Medulla oblongata (tissue), 1 donor: Measurements from ENCODE around the gene DDX19B.
"Not testable (repeated sequence)": the region's sequence is repeated elsewhere in the genome, so short reads cannot be mapped to it uniquely, and the experiment has no call there.

Experiments used
- DNase-seq: peaks from one replicate; pipeline ENCODE4 v3.0.0-alpha.2; 2015; ENCODE audit errors: extremely low spot score

The DDX19B gene

GRCh38 chr16:70287304-70287971, 11.5 kb upstream of the DDX19B start:
- DNase-seq = not testable (repeated sequence)

GRCh38 chr16:70289229-70290094, 9.5 kb upstream of the DDX19B start, which contains the start of gene AARS1:
Gene AARS1 (minus strand): TSS chr16:70289506. CDS start chr16:70282763, 6,743 bp downstream.
- peak; percentile 99 for DNase-seq

GRCh38 chr16:70290949-70291519, 8.0 kb upstream of the DDX19B start:
- no peak for DNase-seq

- DNase-seq = not testable (repeated sequence)
Measured at GRCh38 chr16:70292148-70292547, 6.8 kb upstream of the DDX19B start.

DNA sequence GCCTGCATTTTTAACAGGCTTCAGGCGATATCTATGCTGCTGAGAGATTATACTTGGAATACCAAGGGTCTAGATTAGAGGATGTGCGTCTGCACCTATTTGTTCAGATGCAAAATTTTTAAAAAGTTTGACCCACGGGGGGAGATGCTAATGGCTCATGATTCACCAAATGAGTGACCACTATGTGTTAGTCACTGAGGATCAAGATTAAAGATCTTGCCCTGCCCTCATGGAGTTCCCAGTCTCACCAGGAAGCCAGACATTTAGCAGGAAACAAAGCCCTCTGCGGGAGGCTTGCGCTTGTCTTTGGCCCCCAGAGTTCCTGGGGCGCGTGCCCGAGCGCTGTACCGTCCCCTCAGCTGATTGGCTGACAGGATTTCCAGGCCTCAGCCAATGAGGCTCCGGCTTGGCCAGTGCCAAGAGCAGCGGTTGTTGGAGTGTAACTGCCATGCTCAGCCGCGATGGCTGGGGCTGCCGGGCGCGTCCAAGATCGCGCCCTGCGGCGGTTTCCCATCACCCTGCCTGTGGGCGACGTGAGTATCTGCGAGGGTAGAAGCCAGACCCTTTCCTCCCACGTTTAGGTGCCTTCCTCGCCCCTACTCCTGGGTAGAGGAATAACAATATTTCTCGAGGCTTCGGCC, 4.5 kb upstream of the DDX19B start:
- DNase-seq = no peak

DNA sequence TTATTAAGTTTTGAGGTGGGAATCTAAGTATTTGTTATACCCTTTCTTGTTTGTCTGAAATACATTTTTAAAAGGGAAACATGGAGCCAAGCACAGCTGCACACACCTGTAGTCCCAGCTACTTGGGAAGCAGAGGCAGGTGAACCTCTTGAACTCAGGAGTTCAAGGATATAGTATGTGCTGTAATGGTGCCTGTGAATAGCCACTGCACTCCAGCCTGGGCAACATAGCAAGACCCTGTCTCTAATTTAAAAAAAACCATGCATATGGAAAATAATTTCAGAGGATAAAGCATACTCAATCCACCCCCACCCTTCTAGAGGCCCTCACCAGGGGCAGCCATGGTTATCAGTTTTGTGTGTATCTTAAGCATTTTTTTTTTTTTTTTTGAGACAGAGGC, 3.4 kb upstream of the DDX19B start:
- DNase-seq = no peak

- DNase-seq = no peak
Measured at GRCh38 chr16:70301121-70301520, 2.1 kb downstream of the DDX19B start.

GRCh38 chr16:70302745-70303144, 3.8 kb downstream of the DDX19B start:
- no peak for DNase-seq

DNA sequence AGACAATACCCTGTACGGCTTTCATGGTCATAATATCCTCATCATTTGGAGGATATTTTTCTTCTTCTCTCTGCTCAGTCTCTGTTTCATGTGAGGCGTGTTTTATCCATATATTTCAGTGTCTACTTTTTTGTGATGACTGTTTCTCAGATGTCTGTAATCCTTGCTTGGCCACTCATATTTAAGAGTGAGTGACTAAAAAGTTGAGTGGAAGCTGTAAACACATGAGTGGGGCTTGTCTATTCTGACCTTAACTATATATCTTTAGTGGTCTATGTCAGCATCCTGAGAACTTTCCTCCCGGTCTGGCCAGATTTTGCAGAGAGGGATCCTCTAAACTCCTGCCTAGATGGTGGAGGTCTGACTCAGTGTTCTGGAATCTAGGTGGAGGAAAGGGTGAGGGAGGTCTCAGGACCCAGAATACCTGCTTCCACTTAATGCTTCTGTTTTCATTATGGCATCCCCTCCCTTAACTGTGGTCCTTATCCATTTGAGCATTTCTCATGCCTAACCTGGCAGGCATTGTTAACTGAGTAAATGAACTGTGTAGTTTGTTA, 6.0 kb downstream of the DDX19B start:
- no peak for DNase-seq

DNA sequence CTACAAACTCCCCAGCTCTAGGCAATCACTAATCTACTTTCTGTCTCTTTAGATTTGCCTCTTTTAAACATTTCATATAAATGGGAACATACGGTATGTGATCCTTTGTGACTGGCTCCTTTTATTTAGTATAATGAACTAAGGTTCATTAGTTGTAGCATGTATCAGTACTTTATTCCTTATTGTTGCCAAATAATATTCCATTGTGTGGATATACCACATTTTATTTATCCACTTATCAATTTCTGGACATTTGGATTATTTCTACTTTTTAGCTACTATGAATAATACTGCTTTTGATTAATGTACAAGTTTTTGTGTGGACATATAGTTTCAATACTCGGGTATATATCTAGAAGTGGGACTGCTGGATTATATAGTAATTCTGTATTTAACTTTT, 7.9 kb downstream of the DDX19B start:
- no peak for DNase-seq

DNA sequence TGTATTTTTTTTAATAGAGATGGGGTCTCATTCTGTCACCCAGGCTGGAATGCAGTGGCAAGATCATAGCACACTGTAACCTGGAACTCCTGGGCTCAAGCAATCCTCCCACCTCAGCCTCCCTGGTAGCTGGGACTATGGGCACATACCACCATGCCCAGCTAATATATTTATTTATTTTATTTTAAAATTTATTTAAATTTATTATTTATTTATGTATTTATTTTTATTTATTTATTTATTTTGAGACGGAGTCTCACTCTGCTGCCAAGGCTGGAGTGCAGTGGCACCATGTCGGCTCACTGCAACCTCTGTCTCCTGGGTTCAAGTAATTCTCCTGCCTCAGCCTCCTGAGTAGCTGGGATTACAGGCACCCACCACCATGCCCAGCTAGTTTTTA, 8.7 kb downstream of the DDX19B start:
- DNase-seq = not testable (repeated sequence)

DNA sequence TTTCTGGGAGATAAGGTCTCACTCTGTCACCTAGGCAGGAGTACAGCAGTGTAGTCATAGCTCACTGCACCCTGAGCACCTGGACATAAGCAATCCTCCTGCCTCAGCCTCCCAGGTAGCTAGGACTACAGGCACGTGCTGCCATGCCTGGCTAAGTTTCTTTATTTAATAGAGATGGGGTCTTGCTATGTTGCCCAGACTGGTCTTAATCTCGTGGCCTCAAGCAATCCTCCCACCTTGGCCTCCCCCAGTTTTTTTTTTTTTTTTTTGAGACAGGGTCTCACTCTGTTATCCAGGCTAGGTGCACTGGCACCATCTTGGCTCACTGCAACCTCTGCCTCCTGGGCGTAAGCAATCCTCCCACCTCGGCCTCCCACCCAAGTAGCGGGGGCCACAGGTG, 21.1 kb downstream of the DDX19B start:
- DNase-seq = no peak

DNA sequence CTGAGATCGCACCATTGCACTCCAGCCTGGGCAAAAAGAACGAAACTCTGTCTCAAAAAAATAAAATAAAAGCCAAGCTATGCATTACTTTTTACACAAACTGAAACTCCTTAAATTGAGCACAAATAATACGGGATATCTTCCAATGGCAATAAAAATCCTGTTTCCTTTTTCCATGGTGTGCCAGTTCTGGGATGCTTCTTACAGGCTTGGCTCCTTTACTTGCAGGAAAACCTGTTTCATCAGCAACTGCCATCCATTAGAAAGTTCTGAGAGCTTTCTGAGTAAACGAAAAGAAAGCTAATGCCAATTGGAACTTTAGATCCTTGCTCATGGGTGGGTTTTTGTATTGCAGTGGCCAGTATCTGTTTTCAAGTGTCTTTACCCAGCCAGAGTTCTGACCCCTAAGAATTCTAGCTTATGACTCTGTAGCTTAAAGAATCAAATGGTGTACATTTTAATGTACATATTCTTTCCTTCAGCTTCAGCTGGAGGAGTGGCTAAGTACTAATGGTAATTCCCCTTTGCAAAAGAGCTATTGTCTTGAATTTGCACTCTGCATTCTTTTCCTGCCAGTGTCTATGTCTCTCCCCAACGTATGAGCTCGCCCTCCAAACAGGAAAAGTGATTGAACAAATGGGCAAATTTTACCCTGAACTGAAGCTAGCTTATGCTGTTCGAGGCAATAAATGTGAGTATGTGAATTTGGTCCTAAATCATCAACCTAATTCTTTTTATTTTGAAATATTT, 26.2 kb downstream of the DDX19B start:
- DNase-seq = no peak

DNA sequence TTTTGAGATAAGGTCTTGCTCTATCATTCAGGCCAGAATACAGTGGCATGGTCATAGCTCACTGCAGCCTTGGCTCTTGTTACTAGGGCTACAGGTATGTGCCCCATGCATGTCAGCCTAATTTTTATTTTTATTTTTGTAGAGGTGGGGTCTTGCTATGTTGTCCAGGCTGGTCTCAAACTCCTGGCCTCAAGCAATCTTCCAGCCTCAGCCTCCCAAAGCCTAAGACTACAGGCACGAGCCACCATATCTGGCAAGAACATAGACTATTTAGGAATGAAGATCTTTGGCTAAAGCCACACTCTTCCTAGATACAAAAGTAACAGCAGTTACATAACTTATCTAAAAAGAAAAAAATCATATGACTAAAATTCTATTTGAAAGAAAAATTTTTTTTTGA, 32.1 kb downstream of the DDX19B start:
- no peak for DNase-seq

- no peak for DNase-seq
Measured at GRCh38 chr16:70331588-70332358, 32.8 kb downstream of the DDX19B start.

- DNase-seq = not testable (repeated sequence)
Measured at GRCh38 chr16:70332728-70333127, 33.7 kb downstream of the DDX19B start.

DNA sequence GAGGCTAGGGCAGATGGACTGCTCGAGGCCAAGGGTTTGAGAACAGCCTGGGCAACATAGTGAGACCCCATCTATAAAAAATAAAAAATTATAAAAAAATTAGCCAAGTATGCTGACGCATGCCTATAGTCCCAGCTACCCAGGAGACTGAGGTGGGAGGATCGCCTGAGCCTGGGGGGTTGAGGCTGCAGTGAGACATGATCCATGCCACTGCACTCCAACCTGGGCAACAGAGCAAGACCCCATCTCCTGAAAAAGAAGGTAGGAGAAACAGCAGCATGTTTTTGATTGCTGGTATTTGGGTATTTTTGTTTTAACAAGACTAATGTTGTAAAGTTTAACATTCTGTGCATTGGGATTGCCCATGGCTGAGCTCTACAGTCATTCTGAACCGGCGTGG, 38.8 kb downstream of the DDX19B start:
- no peak for DNase-seq

GRCh38 chr16:70341600-70341999, 42.6 kb downstream of the DDX19B start:
- no peak for DNase-seq

DNA sequence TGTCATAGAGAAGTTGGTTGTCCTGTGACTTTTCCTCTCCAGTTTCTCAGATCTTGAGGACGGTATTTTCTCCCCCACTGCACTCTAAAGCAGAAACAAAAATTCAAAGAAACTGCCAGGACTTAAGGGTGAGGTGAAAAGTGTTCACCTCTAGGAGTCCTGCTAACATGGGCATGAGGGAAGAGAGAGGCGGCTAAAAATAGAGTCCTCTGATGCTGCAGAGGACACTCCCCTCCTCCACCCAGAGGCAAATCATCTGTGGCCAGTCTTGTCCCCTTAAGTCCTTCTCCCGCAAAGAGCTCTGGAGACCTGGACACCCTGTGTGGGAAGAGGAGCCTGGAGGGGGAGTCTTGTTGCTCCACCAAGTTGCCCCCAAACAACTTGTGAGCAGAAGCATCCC, 43.0 kb downstream of the DDX19B start:
- DNase-seq = no peak

GRCh38 chr16:70345840-70346239, 46.9 kb downstream of the DDX19B start:
- DNase-seq = no peak
